H9 (cell line): ENCODE data around the gene CWC22. TPM values are rescaled to one million over a fixed set of nuclear protein-coding genes. Genes with fewer than 3 reads are reported as not detected.

Experiments used
- DNase-seq: peaks from one replicate; pipeline ENCODE4 v3.0.0-alpha.2; 2017
- H2AFZ ChIP-seq: one replicate; pipeline ENCODE4 v1.6.1; 2013; ENCODE audit warnings: mild to moderate bottlenecking, low read length, control low read depth, moderate library complexity
- H2AK5ac ChIP-seq: 2 replicates; pipeline ENCODE4 v1.6.1; 2013; ENCODE audit warnings: low read length, control low read depth, mixed read lengths; ENCODE audit not compliant: insufficient read length
- H2BK120ac ChIP-seq: one replicate; pipeline ENCODE4 v1.6.1; 2013; ENCODE audit warnings: low read depth, mild to moderate bottlenecking, low read length, control low read depth, inconsistent platforms; ENCODE audit not compliant: poor library complexity, severe bottlenecking
- H2BK12ac ChIP-seq: 2 replicates; pipeline ENCODE4 v1.6.1; 2013; ENCODE audit warnings: low read length, control low read depth, mixed read lengths, low read depth; ENCODE audit not compliant: insufficient read length
- H2BK15ac ChIP-seq: 2 replicates; pipeline ENCODE4 v1.6.1; 2013; ENCODE audit warnings: low read depth, low read length, control low read depth
- H2BK20ac ChIP-seq: one replicate; pipeline ENCODE4 v1.6.1; 2013; ENCODE audit warnings: low read depth, mild to moderate bottlenecking, low read length, control low read depth, inconsistent platforms; ENCODE audit not compliant: poor library complexity, severe bottlenecking
- H2BK5ac ChIP-seq: 2 replicates; pipeline ENCODE4 v1.6.1; 2013; ENCODE audit warnings: low read length, control low read depth, mixed read lengths; ENCODE audit not compliant: insufficient read length
- H3K14ac ChIP-seq: 2 replicates; pipeline ENCODE4 v1.6.1; 2013; ENCODE audit warnings: low read length, control low read depth; ENCODE audit not compliant: insufficient read depth
- H3K18ac ChIP-seq: 2 replicates; pipeline ENCODE4 v1.6.1; 2013; ENCODE audit warnings: low read depth, mild to moderate bottlenecking, mixed read lengths, low read length, control low read depth; ENCODE audit not compliant: insufficient read length
- H3K23ac ChIP-seq: 2 replicates; pipeline ENCODE4 v1.6.1; 2013; ENCODE audit warnings: low read length, control low read depth, mixed read lengths, low read depth; ENCODE audit not compliant: insufficient read length
- H3K23me2 ChIP-seq: 2 replicates; pipeline ENCODE4 v1.6.1; 2013; ENCODE audit warnings: low read depth, mild to moderate bottlenecking, mixed read lengths, low read length, control low read depth; ENCODE audit not compliant: insufficient read length, poor library complexity, severe bottlenecking
- H3K27ac ChIP-seq: 2 replicates; pipeline ENCODE4 v1.5.1; 2013; ENCODE audit warnings: low read length, control low read depth, mixed read lengths, low read depth; ENCODE audit not compliant: insufficient read length
- H3K27me3 ChIP-seq: 2 replicates; pipeline ENCODE4 v1.6.1; 2013; ENCODE audit warnings: low read length, control low read depth, inconsistent platforms; ENCODE audit not compliant: insufficient read depth
- H3K4ac ChIP-seq: 2 replicates; pipeline ENCODE4 v1.6.1; 2013; ENCODE audit warnings: low read depth, mild to moderate bottlenecking, control low read depth, inconsistent platforms, low read length, moderate library complexity
- H3K4me1 ChIP-seq: 2 replicates; pipeline ENCODE4 v1.6.1; 2013; ENCODE audit warnings: low read length, control low read depth, inconsistent platforms; ENCODE audit not compliant: insufficient read depth
- H3K4me2 ChIP-seq: 2 replicates; pipeline ENCODE4 v1.6.1; 2013; ENCODE audit warnings: low read length, control low read depth, mixed read lengths; ENCODE audit not compliant: insufficient read length, insufficient read depth
- H3K56ac ChIP-seq: 2 replicates; pipeline ENCODE4 v1.6.1; 2013; ENCODE audit warnings: low read depth, mild to moderate bottlenecking, mixed read lengths, low read length, control low read depth; ENCODE audit not compliant: insufficient read length
- H3K79me1 ChIP-seq: 2 replicates; pipeline ENCODE4 v1.6.1; 2013; ENCODE audit warnings: low read depth, mild to moderate bottlenecking, moderate library complexity, low read length, control low read depth, inconsistent platforms; ENCODE audit not compliant: insufficient read depth, poor library complexity, severe bottlenecking
- H3K79me2 ChIP-seq: 2 replicates; pipeline ENCODE4 v1.6.1; 2013; ENCODE audit warnings: low read length, control low read depth, inconsistent platforms; ENCODE audit not compliant: insufficient read depth
- H3K9ac ChIP-seq: 2 replicates; pipeline ENCODE4 v1.6.1; 2013; ENCODE audit warnings: low read length, control low read depth, mixed read lengths; ENCODE audit not compliant: insufficient read length; ENCODE audit errors: extremely low read depth
- H3K9me3 ChIP-seq: one replicate; pipeline ENCODE4 v1.6.1; 2013; ENCODE audit warnings: low read depth, low read length, inconsistent platforms; ENCODE audit not compliant: control insufficient read depth
- H3T11ph ChIP-seq: one replicate; pipeline ENCODE4 v1.6.1; 2013; ENCODE audit warnings: mild to moderate bottlenecking, low read length, control low read depth, inconsistent platforms
- H4K20me1 ChIP-seq: one replicate; pipeline ENCODE4 v1.6.1; 2013; ENCODE audit not compliant: control insufficient read depth, insufficient read length, insufficient read depth
- H4K5ac ChIP-seq: 2 replicates; pipeline ENCODE4 v1.6.1; 2013; ENCODE audit warnings: low read depth, mild to moderate bottlenecking, mixed read lengths, low read length, control low read depth; ENCODE audit not compliant: insufficient read length
- H4K8ac ChIP-seq: replicated peaks from 2 replicates; pipeline ENCODE4 v1.6.1; 2013; ENCODE audit warnings: low read length, control low read depth, mixed read lengths, low read depth; ENCODE audit not compliant: insufficient read length
- H4K91ac ChIP-seq: 2 replicates; pipeline ENCODE4 v1.6.1; 2013; ENCODE audit warnings: low read depth, mild to moderate bottlenecking, moderate library complexity, mixed read lengths, low read length, control low read depth; ENCODE audit not compliant: insufficient read length
- H3K27ac Mint-ChIP-seq, 3 experiments: 2 replicates in 2 of 3; 3 replicates in 1 of 3; pipeline ENCODE4 v1.8.0; 2020 to 2021; ENCODE audit warnings: mixed read lengths in 3 of 3, mild to moderate bottlenecking in 1 of 3, moderate library complexity in 1 of 3
- H3K27me3 Mint-ChIP-seq: 2 replicates; pipeline ENCODE4 v1.8.0; 2021; ENCODE audit warnings: low read depth, mild to moderate bottlenecking, moderate library complexity, mixed read lengths
- H3K36me3 Mint-ChIP-seq, 3 experiments: 2 replicates in 2 of 3; 3 replicates in 1 of 3; pipeline ENCODE4 v1.8.0; 2020 to 2021; ENCODE audit warnings: low read depth in 3 of 3, mixed read lengths in 3 of 3; ENCODE audit not compliant: insufficient read depth in 1 of 3
- H3K4me1 Mint-ChIP-seq, 2 experiments: 2 replicates each; pipeline ENCODE4 v1.8.0; 2020; ENCODE audit warnings: mixed read lengths in 2 of 2
- H3K4me3 Mint-ChIP-seq, 2 experiments: 2 replicates in 1 of 2; 3 replicates in 1 of 2; pipeline ENCODE4 v1.8.0; 2020 to 2021; ENCODE audit warnings: mild to moderate bottlenecking in 2 of 2, mixed read lengths in 2 of 2, moderate library complexity in 1 of 2
- H3K9me3 Mint-ChIP-seq, 2 experiments: 2 replicates in 1 of 2; 3 replicates in 1 of 2; pipeline ENCODE4 v1.8.0; 2020; ENCODE audit warnings: mild to moderate bottlenecking in 2 of 2, mixed read lengths in 2 of 2, moderate library complexity in 1 of 2
- WGBS: extraction: QIAGEN DNeasy Blood & Tissue Kit; methylation state at CpG from one replicate; pipeline ENCODE4 v1.1.7; 2013; ENCODE audit warnings: missing lambda C conversion rate, low lambda C conversion rate, mixed read lengths; ENCODE audit not compliant: insufficient read length; ENCODE audit errors: extremely low coverage; 5-methylcytosine and 5-hydroxymethylcytosine counted together
- total RNA-seq: library from RNA; stranded (reverse); gene quantifications from 2 replicates; pipeline ENCODE4 v1.2.1, GENCODE V29; 2021
- TF ChIP-seq, protein P1 (sequence below): fragments of 200-600 bp; sonication (generic); conservative IDR thresholded peaks from 3 replicates; pipeline ENCODE4 v1.8.0; 2021; ENCODE audit warnings: antibody characterized with exemption, mild to moderate bottlenecking

CWC22 gene
- total RNA-seq, 1 experiment from 2014 or later, result 43.4 TPM

- DNase-seq, result peak; percentile 78
- no peak overlapping the region for H3K4ac ChIP-seq
- Mint-ChIP-seq H3K36me3 (peaks cover 3 to 13% (median 4%) of the 10 kb centered on the region in 3 experiments; a peak in 4 of 7 replicates), H3K4me1 (peaks cover 4% of the 10 kb centered on the region in 2 experiments; a peak in 1 of 4 replicates), H3K9me3 (peaks cover 6 to 9% of the 10 kb centered on the region in 2 experiments; a peak in 3 of 5 replicates), H3K27me3 (no peaks in the 10 kb centered on the region), H3K27ac (no peak overlapping the region), H3K4me3 (no peak overlapping the region)
- H2BK20ac ChIP-seq, result no peak overlapping the region
- no peak overlapping the region for H2AK5ac ChIP-seq
- no peaks in the 10 kb centered on the region for H3K23me2 ChIP-seq
- no peak overlapping the region for H3K9ac ChIP-seq
- no peak overlapping the region for H3K27ac ChIP-seq
- no peaks in the 10 kb centered on the region for H3K4me1 ChIP-seq
- H2AFZ ChIP-seq, result no peak overlapping the region
- no peaks in the 10 kb centered on the region for H4K20me1 ChIP-seq
- no peaks in the 10 kb centered on the region for H3K9me3 ChIP-seq
- no peak overlapping the region for H2BK5ac ChIP-seq
- H3K79me2 ChIP-seq, result no peaks in the 10 kb centered on the region
- no CpG with 5 or more reads among the region's 4 CpGs for WGBS
- no peak overlapping the region for H2BK12ac ChIP-seq
- H3K4me2 ChIP-seq, result no peak overlapping the region
- no peak overlapping the region for H3K18ac ChIP-seq
- H3K23ac ChIP-seq, result no peak overlapping the region
- TF ChIP-seq, protein P1, sequence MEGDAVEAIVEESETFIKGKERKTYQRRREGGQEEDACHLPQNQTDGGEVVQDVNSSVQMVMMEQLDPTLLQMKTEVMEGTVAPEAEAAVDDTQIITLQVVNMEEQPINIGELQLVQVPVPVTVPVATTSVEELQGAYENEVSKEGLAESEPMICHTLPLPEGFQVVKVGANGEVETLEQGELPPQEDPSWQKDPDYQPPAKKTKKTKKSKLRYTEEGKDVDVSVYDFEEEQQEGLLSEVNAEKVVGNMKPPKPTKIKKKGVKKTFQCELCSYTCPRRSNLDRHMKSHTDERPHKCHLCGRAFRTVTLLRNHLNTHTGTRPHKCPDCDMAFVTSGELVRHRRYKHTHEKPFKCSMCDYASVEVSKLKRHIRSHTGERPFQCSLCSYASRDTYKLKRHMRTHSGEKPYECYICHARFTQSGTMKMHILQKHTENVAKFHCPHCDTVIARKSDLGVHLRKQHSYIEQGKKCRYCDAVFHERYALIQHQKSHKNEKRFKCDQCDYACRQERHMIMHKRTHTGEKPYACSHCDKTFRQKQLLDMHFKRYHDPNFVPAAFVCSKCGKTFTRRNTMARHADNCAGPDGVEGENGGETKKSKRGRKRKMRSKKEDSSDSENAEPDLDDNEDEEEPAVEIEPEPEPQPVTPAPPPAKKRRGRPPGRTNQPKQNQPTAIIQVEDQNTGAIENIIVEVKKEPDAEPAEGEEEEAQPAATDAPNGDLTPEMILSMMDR, result peak; percentile 76
- no peaks in the 10 kb centered on the region for H3K79me1 ChIP-seq
- H3K56ac ChIP-seq, result no peak overlapping the region
- H4K91ac ChIP-seq, result no peak overlapping the region
- no peak overlapping the region for H4K8ac ChIP-seq
- H2BK120ac ChIP-seq, result no peak overlapping the region
- H3K14ac ChIP-seq, result no peak overlapping the region
- H4K5ac ChIP-seq, result no peak overlapping the region
- H2BK15ac ChIP-seq, result no peak overlapping the region
- H3T11ph ChIP-seq, result no peak overlapping the region
- no peaks in the 10 kb centered on the region for H3K27me3 ChIP-seq
Measured at GRCh38 chr2:179898873-179899272, 108.2 kb downstream of the CWC22 start.

Other genes starting within 250 kb of the CWC22 start
- gene ZNF385B, start 145.7 kb downstream of the CWC22 start, total RNA-seq, result 2.1 and 3.0 TPM in 2 replicates